Natural killer cell (primary cell): ENCODE measurements around the gene TUBE1. TPM values are rescaled to one million over a fixed set of nuclear protein-coding genes. Genes with fewer than 3 reads are reported as not detected.

Experiments used
- ATAC-seq, 3 donors: fragments of 150-1000 bp in 2 of 3; fragments of 200-7000 bp in 1 of 3; cut with Tn5 transposase; 1 replicate in 1 of 3; 2 replicates in 2 of 3; pipeline ENCODE4 v1.10.0; 2021; ENCODE audit warnings: mild to moderate bottlenecking in 2 of 3, moderate library complexity in 2 of 3
- DNase-seq, 2 donors: peaks; one replicate each; pipeline versions ENCODE4 v3.0.0 to v3.0.0-alpha.2; 2013 to 2021; ENCODE audit warnings: mixed read lengths in 1 of 2
- H3K27ac ChIP-seq: one replicate; pipeline ENCODE4 v1.5.1; 2013; ENCODE audit warnings: mild to moderate bottlenecking, low read length
- H3K27me3 ChIP-seq: one replicate; pipeline ENCODE4 v1.6.1; 2013; ENCODE audit warnings: low read length; ENCODE audit not compliant: control insufficient read depth, insufficient read depth
- H3K36me3 ChIP-seq: one replicate; pipeline ENCODE4 v1.6.1; 2013; ENCODE audit warnings: low read length; ENCODE audit not compliant: control insufficient read depth, insufficient read depth
- H3K4me1 ChIP-seq: one replicate; pipeline ENCODE4 v1.6.1; 2013; ENCODE audit warnings: low read length; ENCODE audit not compliant: control insufficient read depth, insufficient read depth
- H3K4me3 ChIP-seq: one replicate; pipeline ENCODE4 v1.5.1; 2013; ENCODE audit warnings: low read length
- H3K9me3 ChIP-seq: one replicate; pipeline ENCODE4 v1.6.1; 2013; ENCODE audit warnings: low read length; ENCODE audit not compliant: control insufficient read depth, insufficient read depth
- H3K27ac Mint-ChIP-seq, 2 donors: one replicate each; pipeline ENCODE4 v1.8.0; 2022; ENCODE audit warnings: mild to moderate bottlenecking in 2 of 2, mixed read lengths in 2 of 2, moderate library complexity in 1 of 2
- H3K27me3 Mint-ChIP-seq, 2 donors: one replicate each; pipeline ENCODE4 v1.8.0; 2022; ENCODE audit warnings: low read depth in 2 of 2, mixed read lengths in 2 of 2
- H3K36me3 Mint-ChIP-seq: one replicate; pipeline ENCODE4 v1.8.0; 2022; ENCODE audit warnings: mixed read lengths
- H3K4me1 Mint-ChIP-seq, 2 donors: one replicate each; pipeline ENCODE4 v1.8.0; 2022; ENCODE audit warnings: mixed read lengths in 2 of 2
- H3K4me3 Mint-ChIP-seq: one replicate; pipeline ENCODE4 v1.8.0; 2022; ENCODE audit warnings: mild to moderate bottlenecking, moderate library complexity, mixed read lengths
- H3K9me3 Mint-ChIP-seq, 2 donors: one replicate each; pipeline ENCODE4 v1.8.0; 2022; ENCODE audit warnings: mixed read lengths in 2 of 2
- CTCF ChIP-seq: fragments of 200-600 bp; IDR thresholded peaks from one replicate; pipeline ENCODE4 v1.8.0; 2022; ENCODE audit warnings: antibody characterized with exemption
- WGBS: methylation state at CpG from one replicate; pipeline ENCODE4 v1.1.7; 2013; ENCODE audit warnings: missing lambda C conversion rate; ENCODE audit not compliant: insufficient coverage; 5-methylcytosine and 5-hydroxymethylcytosine counted together
- intact Hi-C: fragments of 100-400 bp; cut with micrococcal nuclease; formaldehyde crosslinking; loops from one replicate; pipeline ENCODE4 v1.14.2; 2022
- total RNA-seq, 4 donors: library from RNA; stranded (reverse); fragments of 120-200 nt in 1 of 4; gene quantifications; one replicate each; pipeline versions ENCODE4 v1.2.3 to v1.2.4, GENCODE V29; 2013 to 2022

Gene TUBE1
- total RNA-seq, 3 donors from 2014 or later (not counting 1 experiment from before 2014, with no cell fraction given) = 15.6 to 31.2 (median 23.7) TPM

DNA sequence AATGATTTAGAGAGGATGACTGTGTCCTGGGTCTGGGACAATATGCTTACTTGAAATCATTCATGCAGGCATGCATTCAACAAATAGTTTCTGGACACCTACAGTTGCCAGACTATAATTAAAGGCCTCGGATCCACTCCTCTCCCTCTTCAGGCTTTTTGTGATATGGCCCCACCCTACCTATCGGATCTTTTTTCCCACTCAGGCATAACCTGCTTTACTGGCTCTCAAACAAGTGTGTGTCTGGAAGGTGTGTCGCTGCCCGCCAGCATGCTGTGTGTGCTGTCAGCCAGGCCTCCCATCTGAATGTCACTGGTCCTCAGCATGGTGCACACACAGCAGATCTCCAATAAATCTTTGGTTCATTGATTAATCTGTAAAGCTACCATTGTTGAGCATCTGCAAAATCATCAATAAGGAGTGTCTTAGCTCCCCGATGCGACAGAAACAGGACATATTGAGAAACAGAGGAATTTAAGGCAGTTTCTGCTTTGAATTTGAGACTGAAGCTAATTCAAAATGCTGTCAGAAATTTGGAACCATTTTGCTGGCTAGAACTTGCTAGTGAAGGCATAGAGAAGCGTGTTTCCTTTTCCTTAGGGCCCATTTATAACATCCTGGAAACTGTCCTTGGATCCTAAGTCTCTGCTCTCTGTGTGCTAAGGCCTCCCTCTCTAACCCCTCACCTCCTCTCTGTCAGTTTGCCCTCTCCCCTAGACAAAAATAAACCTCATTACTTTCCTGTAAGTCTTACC lies 56.9 kb downstream of the TUBE1 start:
- DNase-seq = no peak
- Mint-ChIP-seq H3K9me3 (no peaks in the 10 kb centered on the region), H3K4me3 (no peak overlapping the region), H3K36me3 (no peaks in the 10 kb centered on the region), H3K4me1 (peaks cover 27 to 37% of the 10 kb centered on the region in 2 donors), H3K27ac (peak overlapping the region in 1 of 2 donors; percentile 49), H3K27me3 (peaks cover 0 to 12% of the 10 kb centered on the region in 2 donors)
- TF ChIP-seq CTCF = no peak
- no peaks in the 10 kb centered on the region for H3K36me3 ChIP-seq
- H3K27ac ChIP-seq = no peak overlapping the region
- WGBS = 95% methylated on average over 7 of the region's 7 CpGs
- H3K4me1 ChIP-seq = peaks cover 24% of the 10 kb centered on the region
- no peaks in the 10 kb centered on the region for H3K9me3 ChIP-seq
- no peak for ATAC-seq
- intact Hi-C loops = no loop called here
- no peaks in the 10 kb centered on the region for H3K27me3 ChIP-seq
- H3K4me3 ChIP-seq = no peak overlapping the region

- Histone ChIP-seq H3K9me3 (no peaks in the 10 kb centered on the region), H3K4me1 (peaks cover 24% of the 10 kb centered on the region), H3K36me3 (no peaks in the 10 kb centered on the region), H3K27ac (no peak overlapping the region), H3K27me3 (no peaks in the 10 kb centered on the region), H3K4me3 (no peak overlapping the region)
- 81% methylated on average over 15 of the region's 15 CpGs for WGBS
- intact Hi-C loops = loop anchor here (2.0 kb wide), 1 partner anchor 318 kb away; no protein-coding TSS in a partner anchor
- peak; percentile 66 for TF ChIP-seq CTCF
- H3K27me3 Mint-ChIP-seq = peaks cover 0 to 12% of the 10 kb centered on the region in 2 donors
- H3K36me3 Mint-ChIP-seq = no peaks in the 10 kb centered on the region
- H3K27ac Mint-ChIP-seq = peak overlapping the region; percentile 32 to 48
- DNase-seq = peak; percentile 50 to 81
- no peaks in the 10 kb centered on the region for H3K9me3 Mint-ChIP-seq
- peaks cover 27 to 37% of the 10 kb centered on the region in 2 donors for H3K4me1 Mint-ChIP-seq
- peak overlapping the region; percentile 67 for H3K4me3 Mint-ChIP-seq
- no peak for ATAC-seq
Measured at GRCh38 chr6:112029045-112029822, 58.0 kb downstream of the TUBE1 start.

DNA sequence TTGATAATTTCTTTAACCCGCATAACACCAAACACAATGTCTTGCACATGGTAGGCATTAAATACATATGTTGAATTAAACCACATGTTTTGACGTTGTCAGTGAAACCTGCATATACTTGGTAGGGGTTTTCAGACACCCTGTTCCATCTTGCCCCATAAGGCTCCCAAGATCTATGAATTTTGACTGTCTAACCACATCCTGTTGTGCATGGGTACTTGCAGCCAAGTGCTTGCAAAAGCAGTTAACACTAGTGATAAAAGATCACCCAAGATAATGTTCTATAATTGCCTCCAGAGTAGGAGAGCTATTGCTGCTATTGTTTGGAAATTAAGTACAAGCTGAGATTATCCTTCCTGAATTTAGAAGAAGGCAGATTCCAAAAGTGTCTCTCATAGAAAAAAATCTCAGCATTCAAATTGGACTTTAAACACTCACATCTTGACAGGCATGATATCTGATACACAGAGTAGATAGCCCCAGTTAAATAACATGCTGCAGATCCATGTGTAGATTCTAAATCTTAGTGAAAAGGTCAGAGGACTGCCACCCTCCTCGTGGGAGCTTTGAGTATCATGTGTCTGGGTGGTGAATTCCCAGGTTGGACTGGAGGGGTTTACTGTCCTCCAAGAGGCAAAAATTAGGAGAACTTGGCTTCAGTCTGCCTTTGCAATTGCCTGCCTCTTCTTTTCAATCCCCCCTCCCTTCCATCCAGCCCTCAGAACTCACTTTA lies 59.2 kb downstream of the TUBE1 start:
- Mint-ChIP-seq H3K27ac (peak overlapping the region; percentile 76 to 78), H3K9me3 (peaks cover 0 to 2% of the 10 kb centered on the region in 2 donors), H3K27me3 (peaks cover 0 to 8% of the 10 kb centered on the region in 2 donors), H3K4me1 (peaks cover 27 to 33% of the 10 kb centered on the region in 2 donors), H3K4me3 (peak overlapping the region; percentile 77), H3K36me3 (no peaks in the 10 kb centered on the region)
- Histone ChIP-seq H3K9me3 (peaks cover 5% of the 10 kb centered on the region), H3K27me3 (no peaks in the 10 kb centered on the region), H3K4me3 (no peak overlapping the region), H3K27ac (peak overlapping the region; percentile 73), H3K4me1 (peaks cover 24% of the 10 kb centered on the region), H3K36me3 (no peaks in the 10 kb centered on the region)
- intact Hi-C loops = loop anchor here (2.0 kb wide), 1 partner anchor 317 kb away; no protein-coding TSS in a partner anchor
- peak; percentile 86 to 91 (median 89) for ATAC-seq
- 9% methylated on average over 2 of the region's 3 CpGs for WGBS
- no peak for TF ChIP-seq CTCF
- DNase-seq = peak in 1 of 2 donors; percentile 88
